NCI-H187 (cell line): Measurements from ENCODE around the gene STARD10.
A peak's percentile ranks its signal among the peaks of the same experiment; 100 is the strongest.
"Not testable (repeated sequence)": the region's sequence is repeated elsewhere in the genome, so short reads cannot be mapped to it uniquely, and the experiment has no call there.

Experiments used
- DNase-seq, 2 experiments: peaks; one replicate each; lab custom pipeline; 2025; lab: John Stamatoyannopoulos, UW

STARD10 gene

DNA sequence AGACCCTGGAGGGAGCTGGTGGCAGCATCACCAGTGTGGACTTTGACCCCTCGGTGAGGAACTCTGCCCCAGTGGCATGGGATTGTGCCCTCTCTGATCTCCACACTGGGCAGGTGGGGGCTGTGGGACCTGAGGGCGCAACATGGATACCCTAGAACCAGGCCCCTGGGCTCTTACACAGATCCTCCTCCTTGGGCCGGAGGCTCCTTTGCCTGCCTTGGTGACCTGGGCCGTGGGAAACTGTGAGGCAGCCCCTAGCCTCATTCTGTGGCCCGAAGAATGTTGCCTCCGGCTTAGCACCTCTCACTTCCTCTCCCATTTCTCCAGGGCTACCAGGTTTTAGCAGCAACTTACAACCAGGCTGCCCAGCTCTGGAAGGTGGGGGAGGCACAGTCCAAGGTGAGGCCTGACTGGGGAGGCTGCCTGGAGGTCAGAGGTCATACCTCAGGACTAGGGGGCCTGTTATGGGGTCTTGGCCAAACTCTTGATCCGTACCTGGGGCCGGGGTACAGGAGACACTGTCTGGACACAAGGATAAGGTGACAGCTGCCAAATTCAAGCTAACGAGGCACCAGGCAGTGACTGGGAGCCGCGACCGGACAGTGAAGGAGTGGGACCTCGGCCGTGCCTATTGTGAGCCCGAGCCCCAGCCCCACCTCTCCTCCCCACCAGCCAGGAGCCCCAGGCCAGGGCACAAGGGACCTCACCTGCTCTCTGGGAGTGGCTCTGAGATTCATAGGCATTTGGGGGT is 32.5 kb upstream of the STARD10 start:
- no peak for DNase-seq

DNA sequence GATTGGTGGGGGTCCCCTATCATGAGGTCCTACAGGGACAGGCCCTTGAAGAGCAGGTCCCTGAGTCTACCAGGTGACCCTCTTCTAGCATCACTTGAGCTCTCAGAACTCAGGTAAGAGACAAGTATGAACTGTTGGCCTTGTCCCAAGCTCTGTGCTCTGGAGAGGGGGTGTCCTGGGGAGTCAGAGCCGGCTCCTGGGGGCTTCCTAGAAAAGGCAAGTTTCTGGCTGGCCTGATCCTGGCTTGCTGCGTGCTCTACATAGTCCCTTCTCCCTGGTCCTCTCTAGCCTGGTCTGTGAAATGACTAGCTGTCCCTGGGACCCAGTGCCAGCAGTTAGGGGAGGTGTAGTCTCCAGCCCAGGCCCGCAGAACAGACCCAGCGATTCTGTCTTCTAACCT is 31.8 kb upstream of the STARD10 start:
- no peak for DNase-seq

DNA sequence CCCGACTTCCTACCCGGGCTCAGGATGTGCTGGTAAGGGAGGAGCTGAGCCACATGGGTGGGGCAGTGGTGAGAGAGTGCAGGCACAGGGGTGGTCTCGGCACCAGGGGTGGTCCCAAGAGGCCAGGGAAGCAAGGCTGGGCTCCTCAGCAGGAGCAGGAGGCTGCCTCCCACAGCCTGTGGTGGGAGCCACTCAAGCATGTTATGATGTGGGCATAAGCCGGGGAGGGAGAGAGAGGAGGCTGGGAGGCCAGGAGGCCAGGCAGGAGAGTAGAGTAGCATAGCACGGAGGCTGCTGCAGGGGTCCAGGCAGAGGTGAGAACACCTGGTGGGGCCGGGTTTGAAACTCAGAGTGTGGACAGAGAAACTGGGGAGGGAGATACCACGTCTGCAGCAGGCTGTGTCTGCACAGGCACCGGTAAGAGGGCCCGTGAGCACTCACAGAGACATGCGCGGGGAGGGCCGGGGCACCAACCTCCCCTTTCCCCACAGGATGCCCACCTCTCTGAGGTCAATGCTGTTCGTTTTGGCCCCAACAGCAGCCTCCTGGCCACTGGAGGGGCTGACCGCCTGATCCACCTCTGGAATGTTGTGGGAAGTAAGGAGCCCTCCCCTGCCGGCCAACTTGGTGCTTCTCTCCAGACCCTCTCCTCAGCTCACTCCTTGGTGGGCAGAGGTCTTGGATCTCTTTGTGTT is 31.1 kb upstream of the STARD10 start:
- no peak for DNase-seq

DNA sequence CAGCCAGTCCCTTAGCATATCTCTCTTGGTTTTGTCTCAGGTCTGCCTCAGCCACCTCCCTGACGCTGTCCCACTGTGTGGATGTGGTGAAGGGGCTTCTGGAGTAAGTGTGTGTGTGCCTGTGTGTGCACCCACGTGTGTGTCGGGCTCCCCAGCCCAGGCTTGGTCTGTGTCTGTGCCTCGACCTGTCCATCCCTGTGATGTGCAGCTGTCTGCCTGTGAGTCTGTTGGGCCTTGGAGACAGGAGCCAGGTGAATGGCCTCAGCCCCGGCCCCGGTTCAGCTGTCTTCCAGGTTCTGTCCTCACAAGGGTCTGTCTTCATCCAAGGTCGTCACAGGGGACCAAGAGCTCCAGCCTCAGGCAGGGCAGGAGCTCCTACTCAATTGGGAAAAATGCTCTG is 30.2 kb upstream of the STARD10 start:
- no peak for DNase-seq

DNA sequence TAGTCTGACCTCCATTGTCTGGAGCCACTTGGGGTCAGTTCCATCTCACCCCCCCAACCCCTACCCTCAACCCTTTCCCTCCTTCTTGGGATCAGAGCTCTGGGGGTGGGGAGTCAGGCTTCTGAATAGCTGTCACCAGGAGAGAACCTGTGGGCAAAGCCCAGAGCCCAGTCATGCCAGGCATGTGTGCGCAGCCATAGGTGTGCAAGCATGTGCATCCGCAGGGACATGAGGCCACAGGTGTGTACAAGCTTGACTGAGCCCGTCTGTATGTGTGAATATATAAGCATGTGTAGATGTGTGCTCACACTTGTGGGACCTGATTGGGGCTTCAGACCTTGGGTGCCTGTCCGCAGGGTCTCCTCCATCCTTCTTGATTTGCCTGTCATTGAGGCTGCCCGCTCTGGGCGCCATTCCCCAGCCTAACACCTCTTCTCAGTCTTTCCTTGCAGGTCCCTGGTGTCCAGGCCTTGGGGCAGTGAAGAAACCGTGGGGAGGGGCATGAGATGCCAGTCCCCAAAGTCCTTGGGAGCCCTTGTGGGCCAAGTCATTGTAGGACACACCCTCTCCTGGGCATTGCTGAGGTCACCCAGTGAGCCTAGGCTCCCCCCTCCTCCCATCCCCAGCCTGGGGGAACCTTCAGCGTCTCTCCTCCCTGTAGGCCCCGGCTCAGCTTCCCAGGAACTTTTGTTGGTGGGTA is 29.4 kb upstream of the STARD10 start:
- no peak for DNase-seq

DNA sequence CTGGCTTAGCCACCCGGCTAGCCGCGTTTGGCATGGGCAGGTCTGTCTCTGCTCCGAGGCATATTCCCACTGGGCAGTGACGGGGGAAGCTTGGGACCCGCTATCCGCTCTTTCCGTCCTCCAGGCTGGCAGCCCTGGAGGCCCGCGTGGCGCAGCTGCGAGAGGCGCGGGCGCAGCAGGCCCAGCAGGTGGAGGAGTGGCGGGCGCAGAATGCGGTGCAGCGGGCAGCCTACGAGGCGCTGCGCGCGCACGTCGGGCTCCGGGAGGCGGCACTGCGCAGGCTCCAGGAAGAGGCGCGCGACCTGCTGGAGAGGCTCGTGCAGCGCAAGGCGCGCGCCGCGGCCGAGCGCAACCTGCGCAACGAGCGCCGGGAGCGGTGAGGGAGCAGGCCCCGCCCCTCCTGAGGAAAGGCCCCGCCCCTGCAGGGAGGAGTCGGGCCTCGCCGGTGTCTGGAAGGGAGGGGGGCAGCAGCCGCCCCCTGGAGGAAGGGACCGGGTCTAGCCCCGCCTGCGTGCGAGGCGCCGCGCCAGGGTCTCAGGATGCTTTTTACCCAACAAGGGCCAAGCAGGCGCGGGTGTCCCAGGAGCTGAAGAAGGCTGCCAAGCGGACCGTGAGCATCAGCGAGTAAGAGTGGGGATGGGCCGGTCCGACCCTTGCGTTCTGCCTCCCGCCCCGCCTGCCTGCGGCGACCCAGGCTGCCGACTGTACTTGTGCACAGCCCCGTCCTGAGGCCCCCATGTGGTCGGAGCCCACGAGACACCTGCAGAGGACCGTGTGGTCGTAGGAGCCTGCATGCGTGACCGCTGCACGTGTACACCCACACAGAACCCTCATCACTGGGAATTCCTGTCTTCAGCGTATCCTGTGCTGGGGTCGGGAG is 28.3 kb upstream of the STARD10 start:
- peak; percentile 83 to 89 for DNase-seq

DNA sequence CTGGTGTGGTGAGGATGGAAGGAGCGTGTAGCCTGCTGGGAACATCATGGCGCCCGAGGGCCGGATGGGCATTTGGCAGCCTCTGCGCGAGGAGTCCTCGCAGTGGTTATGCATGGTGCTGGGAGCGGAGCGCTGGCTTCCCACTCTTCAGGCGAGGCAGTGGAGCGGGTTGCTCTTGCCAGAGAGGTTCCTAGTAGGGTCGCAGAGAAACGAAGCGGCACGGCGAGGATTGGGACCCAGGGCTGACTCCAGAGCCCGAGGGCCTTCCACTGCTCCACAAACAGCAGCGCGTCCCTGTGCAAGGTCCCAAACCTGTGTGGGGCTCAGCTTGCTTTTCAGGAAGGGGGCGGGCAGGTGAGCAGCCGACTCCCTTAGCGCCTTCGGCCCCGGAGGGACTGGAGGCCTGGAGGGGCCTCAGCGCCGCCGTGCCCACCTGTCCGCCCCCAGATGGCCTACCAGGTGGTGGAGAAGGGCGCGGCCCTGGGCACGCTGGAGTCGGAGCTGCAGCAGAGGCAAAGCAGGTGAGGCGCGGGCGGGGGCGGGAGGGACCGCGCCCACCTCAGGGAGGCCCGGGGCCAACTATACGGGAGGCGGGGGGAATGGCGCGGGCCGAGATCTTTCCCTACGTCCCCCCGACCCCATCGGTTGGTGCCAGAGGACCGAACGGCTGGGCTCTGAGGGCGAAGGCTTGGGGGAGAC is 27.5 kb upstream of the STARD10 start:
- DNase-seq: peak in 1 of 2 experiments; percentile 15

DNA sequence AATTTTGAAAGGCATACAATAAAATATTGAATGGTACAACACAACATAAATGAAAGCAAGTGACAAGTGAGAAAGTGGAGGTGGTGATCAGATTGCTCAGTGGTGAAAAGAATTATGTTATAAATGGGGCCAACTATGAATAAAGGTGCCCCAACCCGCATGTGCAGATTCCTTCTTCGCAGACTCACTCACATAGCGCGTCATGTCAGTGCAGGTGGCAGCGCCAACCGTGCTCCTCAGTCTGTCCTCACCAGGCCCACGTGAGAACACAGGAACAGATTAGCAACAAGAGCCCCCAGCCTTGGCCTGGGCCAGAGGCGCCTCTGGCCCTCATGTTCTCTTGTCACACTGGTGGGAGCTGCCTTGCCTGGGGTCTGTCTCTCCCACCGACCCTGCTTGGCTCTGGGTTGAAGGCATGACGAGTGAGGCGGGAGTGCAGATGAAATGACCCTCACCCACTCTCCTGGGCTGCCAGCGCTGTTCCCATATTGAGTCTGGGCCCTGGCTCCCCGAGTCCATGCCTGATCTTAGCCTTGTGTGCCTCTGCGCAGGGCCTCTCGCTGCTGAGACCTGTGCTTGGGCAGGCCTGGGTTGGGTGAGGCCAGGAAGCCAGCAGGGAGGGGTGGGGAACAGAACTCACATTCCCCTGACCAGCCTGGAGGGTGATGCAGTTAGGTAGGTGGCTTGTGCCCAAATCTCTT is 26.7 kb upstream of the STARD10 start:
- DNase-seq: no peak

DNA sequence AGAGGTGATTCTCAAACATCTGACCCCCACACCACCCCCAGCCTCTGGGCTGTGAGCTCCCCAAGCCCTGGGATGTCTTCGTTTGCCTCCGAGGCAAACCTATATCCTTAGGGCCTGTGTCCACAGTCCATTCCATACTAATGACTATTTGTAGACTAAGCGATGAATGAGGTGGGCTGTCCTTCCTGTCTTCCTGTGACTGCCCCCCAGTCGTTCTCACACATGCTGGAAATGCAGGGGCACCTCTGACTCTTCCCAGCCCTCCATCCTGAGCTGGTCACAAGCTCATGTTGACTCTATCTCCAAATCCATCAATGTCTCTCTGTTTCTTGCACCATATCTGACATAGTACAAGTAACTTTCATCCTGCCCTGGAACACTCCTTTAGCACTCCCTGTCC is 25.1 kb upstream of the STARD10 start:
- DNase-seq: no peak

DNA sequence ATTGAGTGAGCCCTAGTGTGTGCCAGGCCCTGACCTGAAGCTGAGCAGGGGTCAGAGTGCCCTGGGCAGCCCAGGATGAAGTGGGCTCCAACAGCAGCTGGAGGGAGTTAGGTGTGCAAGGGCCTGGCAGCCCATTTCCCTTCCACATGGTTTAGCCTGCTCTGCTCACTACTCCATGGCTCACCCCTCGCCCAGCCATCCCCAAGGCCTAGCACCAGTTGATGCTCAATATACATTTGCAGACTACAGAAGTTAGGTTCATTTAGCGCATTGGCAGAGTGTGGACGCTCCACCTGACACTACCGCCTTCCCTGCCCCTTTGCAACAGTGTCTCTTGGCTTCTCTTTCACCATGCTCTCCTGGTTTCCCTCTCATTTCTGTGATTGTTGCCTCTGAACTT is 24.1 kb upstream of the STARD10 start:
- DNase-seq: no peak

DNA sequence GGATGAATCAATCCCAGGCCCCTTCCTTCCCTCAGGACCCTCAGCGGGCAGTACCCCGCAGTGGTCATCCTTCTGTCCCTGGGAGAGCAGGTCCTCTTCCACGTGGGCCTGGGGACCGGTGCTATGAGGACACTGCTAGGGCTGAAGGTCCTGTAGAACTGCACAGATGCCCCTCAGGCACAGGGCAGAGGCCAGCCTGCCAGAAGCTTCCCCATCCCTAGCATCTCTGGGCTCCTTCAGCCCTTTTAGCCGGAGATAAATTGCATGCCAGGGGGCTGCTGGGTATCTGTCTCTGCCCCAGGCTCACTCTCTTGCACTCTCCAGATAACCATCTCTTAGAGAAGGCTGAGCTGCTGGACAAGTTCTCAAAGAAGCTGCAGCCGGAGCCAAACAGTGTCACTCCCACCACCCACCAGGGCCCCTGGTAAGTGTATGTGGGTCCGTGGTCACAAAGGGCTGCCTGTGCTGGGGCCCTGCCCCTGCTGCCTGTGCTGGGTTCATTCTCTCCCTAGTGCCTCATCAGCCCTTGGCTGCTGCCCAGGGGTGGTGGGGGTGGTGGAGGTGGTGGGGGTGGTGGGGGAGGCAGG is 22.6 kb upstream of the STARD10 start:
- DNase-seq: no peak

DNA sequence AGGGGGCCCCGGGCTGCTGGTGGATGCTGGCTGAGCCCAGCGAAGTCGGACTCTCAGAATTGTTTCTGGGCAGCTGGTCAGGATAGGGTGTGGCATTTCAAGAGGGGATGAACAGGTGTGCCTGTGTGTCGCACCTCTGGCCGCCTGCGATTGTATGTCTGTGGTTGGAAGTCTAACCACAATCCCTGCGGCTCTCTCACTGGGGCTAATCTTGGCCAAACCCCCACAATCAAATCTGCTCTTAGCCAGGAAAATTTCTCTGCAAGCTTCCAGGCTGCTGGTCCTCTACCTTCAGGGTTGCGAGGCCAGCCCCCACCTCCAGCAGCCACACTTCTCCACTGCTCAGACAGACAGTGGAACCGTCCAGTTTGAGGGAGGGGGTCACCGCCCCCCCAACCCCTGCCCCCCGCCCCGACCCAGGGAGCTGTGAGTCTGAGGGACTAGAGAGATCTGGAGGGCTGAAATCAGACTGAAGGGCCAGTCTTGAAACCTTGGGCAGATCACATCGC is 21.3 kb upstream of the STARD10 start:
- peak in 1 of 2 experiments; percentile 48 for DNase-seq

DNA sequence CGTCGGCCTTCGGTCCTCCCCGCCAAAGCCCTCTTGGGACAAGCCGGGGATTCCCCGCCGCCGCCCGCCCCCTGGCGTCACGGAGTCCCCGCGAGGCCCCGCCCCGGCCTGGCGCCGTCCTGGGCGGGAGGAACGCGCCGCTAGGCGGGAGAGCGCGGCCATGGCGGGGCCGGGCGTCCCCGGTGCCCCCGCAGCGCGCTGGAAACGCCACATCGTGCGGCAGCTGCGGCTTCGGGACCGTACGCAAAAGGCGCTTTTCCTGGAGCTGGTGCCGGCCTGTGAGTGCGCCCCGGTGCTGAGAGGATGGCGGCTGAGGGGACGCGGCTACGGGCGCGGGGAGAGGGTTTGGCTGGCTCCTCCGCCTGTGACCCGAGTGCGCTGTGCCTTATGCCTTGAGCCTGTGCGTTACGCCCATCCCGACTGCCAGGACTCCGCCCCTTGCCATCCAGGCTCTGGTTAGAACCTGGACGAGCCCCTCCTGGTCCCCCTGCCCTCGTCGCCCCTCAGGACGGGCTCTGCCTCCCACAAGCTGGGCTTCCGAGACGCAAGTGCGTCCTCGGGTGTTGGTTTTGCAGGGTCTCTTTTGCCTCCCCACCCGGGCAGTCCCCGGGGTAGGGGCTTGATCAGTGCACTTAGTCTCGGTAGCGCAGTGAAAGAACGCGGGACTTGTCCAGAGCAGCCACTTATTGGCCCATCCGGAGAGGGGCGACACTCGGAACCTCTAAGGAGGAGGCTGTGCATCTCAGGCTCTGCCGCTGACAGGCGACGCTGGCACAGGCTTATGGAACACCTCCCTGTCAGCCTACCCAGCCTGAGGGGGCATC is 20.7 kb upstream of the STARD10 start, which contains the start of gene ATG16L2:
TSS of gene ATG16L2 (plus strand) at position 126 of the 824 bp plus-strand sequence. CDS start at position 161, 35 bp downstream.
- peak; percentile 80 to 86 for DNase-seq

DNA sequence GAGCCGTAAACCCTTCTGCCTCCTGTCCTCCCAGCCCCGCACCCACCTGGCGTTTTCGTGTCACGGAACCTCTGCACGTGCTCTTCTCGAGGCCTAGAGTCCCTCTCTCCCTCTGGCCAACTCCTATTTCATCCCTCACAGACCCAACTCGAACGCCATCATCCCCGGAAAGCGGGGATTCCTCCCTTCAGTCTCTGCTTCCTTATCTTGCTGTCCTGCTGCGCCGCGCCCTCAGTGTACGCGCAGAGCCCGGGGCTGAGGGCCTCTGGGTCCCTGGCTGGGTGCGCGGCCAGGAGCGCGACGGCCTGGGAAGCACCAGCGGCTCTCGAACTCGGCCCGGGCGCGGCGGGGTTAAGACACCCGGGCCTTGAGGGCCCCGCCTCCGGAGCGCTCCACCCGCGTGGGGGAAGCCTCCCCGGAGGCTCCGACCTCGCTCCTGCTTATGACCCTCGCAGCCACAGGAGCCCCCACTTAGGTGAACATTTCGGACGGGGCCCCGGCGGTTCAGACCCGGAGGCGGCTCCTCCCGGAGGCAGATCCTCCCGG is 20.0 kb upstream of the STARD10 start:
- peak; percentile 65 to 86 for DNase-seq

DNA sequence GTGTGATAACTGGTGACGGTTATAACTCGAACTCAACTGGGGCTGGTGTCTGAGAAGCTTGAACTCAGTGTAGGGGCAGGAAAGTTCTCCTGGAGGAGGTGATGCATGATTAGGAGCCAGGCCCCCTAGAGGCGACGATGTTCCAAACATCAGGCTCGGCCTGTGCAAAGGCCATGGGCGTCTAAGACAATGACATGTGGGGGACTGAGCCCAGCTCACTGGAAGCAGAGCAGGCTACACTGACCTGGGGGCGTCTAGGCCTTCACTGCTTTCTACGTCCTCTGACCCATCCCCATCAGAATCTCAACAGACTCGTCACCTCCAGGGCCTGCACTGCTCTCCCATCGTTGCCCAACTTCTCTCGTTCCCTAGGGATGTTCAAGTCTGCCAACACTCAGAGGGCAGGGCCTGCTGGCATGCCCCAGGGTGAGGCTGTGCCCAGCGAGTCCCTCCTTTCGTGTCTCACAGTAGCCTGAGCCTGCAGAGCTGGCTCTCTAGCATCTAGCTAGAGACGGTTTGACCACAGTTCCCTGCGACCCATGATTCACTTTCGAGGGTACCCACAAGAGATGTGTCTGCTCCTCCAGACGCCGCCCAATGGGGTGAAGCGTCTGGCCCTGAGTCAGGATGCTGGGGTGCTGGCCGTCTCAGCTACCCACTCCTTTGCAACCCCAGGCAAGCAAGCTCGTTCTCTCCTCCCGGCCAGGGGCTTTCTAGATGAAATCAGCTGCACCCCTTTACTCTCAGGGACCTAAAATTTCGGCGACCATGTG is 19.3 kb upstream of the STARD10 start:
- DNase-seq: peak in 1 of 2 experiments; percentile 45

DNA sequence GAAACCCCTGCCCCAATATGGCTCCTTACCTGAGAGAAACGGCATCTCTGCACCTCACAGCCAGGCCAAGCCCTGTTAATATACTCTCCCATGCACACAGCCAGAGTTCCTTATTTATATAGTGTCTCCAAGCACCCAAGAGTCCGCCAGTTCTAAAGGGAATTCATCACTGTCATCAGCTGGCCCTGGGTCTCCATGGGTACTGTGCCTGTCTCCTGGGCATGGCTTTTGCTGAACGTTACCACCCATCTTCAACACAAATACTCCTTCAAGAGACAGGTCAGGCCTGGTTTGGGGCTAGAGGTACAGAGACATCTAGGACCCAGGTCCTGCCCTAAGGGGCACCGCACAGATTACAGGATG is 18.7 kb upstream of the STARD10 start:
- DNase-seq: peak in 1 of 2 experiments; percentile 43

DNA sequence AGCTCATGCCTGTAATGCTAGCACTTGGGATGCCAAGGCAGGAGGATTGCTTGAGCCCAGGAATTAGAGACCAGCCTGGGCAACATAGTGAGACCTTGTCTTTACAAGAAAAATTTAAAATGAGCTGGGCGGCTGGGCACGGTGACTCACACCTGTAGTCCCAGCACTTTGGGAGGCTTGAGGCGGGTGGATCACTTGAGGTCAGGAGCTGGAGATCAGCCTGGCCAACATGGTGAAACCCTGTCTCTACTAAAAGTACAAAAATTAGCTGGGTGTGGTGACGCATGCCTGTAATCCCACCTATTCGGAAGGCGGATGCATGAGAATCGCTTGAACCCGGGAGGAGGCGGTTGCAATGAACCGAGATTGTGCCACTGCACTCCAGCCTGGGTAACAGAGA is 17.8 kb upstream of the STARD10 start:
- DNase-seq: not testable (repeated sequence)

DNA sequence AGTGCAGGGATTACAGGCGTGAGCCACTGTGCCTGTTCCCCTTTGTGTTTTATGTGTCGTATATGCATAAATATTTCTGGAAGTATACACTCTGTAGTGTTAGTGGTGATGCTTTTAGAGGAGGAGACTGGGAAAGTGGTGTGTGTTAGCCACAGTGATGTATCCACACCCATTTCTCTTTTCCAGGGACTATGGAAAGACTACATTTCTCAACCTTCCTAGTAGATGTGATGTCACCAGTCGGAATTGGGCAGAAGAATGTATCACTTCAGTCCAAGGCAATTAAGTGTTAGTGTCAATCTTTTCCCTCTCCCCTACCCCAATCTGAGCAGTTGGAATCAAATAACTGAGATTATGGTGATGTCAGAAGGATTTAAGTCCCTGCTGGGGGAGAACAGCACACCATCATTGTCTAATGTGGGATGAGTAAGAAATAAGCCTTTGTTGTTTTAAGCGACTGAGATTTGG is 14.5 kb upstream of the STARD10 start:
- no peak for DNase-seq
